MM.1S (cell line): ENCODE measurements around the gene TEKTIP1.
"Not testable (repeated sequence)": the region's sequence is repeated elsewhere in the genome, so short reads cannot be mapped to it uniquely, and the experiment has no call there.

ENCODE experiments used
- DNase-seq: peaks from one replicate; pipeline ENCODE4 v3.0.0-alpha.2; 2015
- H2AFZ ChIP-seq: fragments of 300-600 bp; sonication (generic); 2 replicates; pipeline ENCODE4 v1.6.0; 2016; ENCODE audit warnings: antibody characterized with exemption, low read length
- H3F3A ChIP-seq: fragments of 300-600 bp; sonication (generic); 2 replicates; pipeline ENCODE4 v1.6.1; 2016; ENCODE audit warnings: mild to moderate bottlenecking, antibody characterized with exemption, low read length, moderate library complexity, mixed read lengths; ENCODE audit not compliant: insufficient read depth
- H3K27ac ChIP-seq: fragments of 300-600 bp; sonication (generic); 2 replicates; pipeline ENCODE4 v1.5.1; 2016; ENCODE audit warnings: mild to moderate bottlenecking, low read length
- H3K27me3 ChIP-seq: fragments of 300-600 bp; sonication (generic); replicated peaks from 2 replicates; pipeline ENCODE4 v1.6.0; 2016; ENCODE audit warnings: low read length; ENCODE audit not compliant: insufficient read depth
- H3K36me3 ChIP-seq: fragments of 300-600 bp; sonication (generic); replicated peaks from 2 replicates; pipeline ENCODE4 v1.6.1; 2016; ENCODE audit warnings: mild to moderate bottlenecking, low read length, mixed read lengths; ENCODE audit not compliant: insufficient read depth
- H3K4me1 ChIP-seq: fragments of 300-600 bp; sonication (generic); 2 replicates; pipeline ENCODE4 v1.6.1; 2016; ENCODE audit warnings: low read length, mixed read lengths
- H3K4me2 ChIP-seq: fragments of 300-600 bp; sonication (generic); 2 replicates; pipeline ENCODE4 v1.6.0; 2016; ENCODE audit warnings: low read depth, low read length
- H3K4me3 ChIP-seq: fragments of 300-600 bp; sonication (generic); 2 replicates; pipeline ENCODE4 v1.5.1; 2016; ENCODE audit warnings: low read length, mixed read lengths
- H3K79me2 ChIP-seq: fragments of 300-600 bp; sonication (generic); 2 replicates; pipeline ENCODE4 v1.6.1; 2016; ENCODE audit warnings: mixed run types, low read length, mixed read lengths
- H3K9ac ChIP-seq: fragments of 300-600 bp; sonication (generic); 2 replicates; pipeline ENCODE4 v1.6.1; 2016; ENCODE audit warnings: low read length, mixed read lengths
- H3K9me2 ChIP-seq: fragments of 300-600 bp; sonication (generic); replicated peaks from 2 replicates; pipeline ENCODE4 v1.6.1; 2016; ENCODE audit warnings: mild to moderate bottlenecking, low read length, mixed read lengths; ENCODE audit not compliant: insufficient read depth
- H3K9me3 ChIP-seq: fragments of 300-600 bp; sonication (generic); replicated peaks from 2 replicates; pipeline ENCODE4 v1.6.1; 2016; ENCODE audit warnings: mild to moderate bottlenecking, low read length, mixed read lengths; ENCODE audit not compliant: insufficient read depth
- H4K20me1 ChIP-seq: fragments of 300-600 bp; sonication (generic); 2 replicates; pipeline ENCODE4 v1.6.1; 2016; ENCODE audit warnings: mild to moderate bottlenecking, low read length, moderate library complexity, mixed read lengths; ENCODE audit not compliant: insufficient read depth
- CTCF ChIP-seq: fragments of 300-600 bp; sonication (generic); IDR thresholded peaks from 2 replicates; pipeline ENCODE4 v1.5.1; 2016; ENCODE audit warnings: antibody characterized with exemption, low read length, mixed read lengths
- EZH2 ChIP-seq: fragments of 300-600 bp; sonication (generic); optimal IDR thresholded peaks from 2 replicates; pipeline ENCODE3; 2017; ENCODE audit warnings: low read depth, mild to moderate bottlenecking, antibody characterized with exemption, low read length, mixed read lengths
- EZH2phosphoT487 ChIP-seq: fragments of 300-600 bp; sonication (generic); IDR thresholded peaks from 2 replicates; pipeline ENCODE4 v1.6.1; 2018; ENCODE audit warnings: antibody characterized with exemption, low read length

TEKTIP1 gene

GRCh38 chr19:3557461-3558248 lies 18.7 kb downstream of the TEKTIP1 start, which contains the start of gene MFSD12:
TSS of gene MFSD12 (minus strand) at chr19:3557586. CDS start at chr19:3557403, 183 bp downstream.
- Histone ChIP-seq H3K79me2 (peaks cover 28% of the 10 kb centered on the region), H2AFZ (peak within 1 kb of the TSS; percentile 97), H3K27ac (no peak within 1 kb of the TSS), H3F3A (no peaks in the 10 kb centered on the region), H3K27me3 (peaks cover 27% of the 10 kb centered on the region), H3K9me2 (no peaks in the 10 kb centered on the region), H3K9ac (peak within 1 kb of the TSS; percentile 60; the same call in 1 of the 2 replicates), H3K36me3 (no peaks in the 10 kb centered on the region), H3K4me3 (peak within 1 kb of the TSS; percentile 83), H3K4me1 (peaks cover 13% of the 10 kb centered on the region; the same call in 1 of the 2 replicates), H3K4me2 (peak within 1 kb of the TSS; percentile 97), H4K20me1 (no peaks in the 10 kb centered on the region), H3K9me3 (no peaks in the 10 kb centered on the region)
- TF ChIP-seq EZH2 (no peak), CTCF (no peak), EZH2phosphoT487 (no peak)
- DNase-seq = peak; percentile 97

- Histone ChIP-seq H3K4me2 (no peak overlapping the region), H3K27me3 (peaks cover 72% of the 10 kb centered on the region), H3K4me1 (no peaks in the 10 kb centered on the region), H3K79me2 (no peaks in the 10 kb centered on the region), H3K27ac (no peak overlapping the region), H3F3A (no peaks in the 10 kb centered on the region), H3K9ac (no peak overlapping the region), H3K4me3 (no peak overlapping the region), H3K9me3 (no peaks in the 10 kb centered on the region), H4K20me1 (no peaks in the 10 kb centered on the region), H3K36me3 (no peaks in the 10 kb centered on the region), H2AFZ (no peak overlapping the region), H3K9me2 (no peaks in the 10 kb centered on the region)
- DNase-seq = no peak
- TF ChIP-seq EZH2phosphoT487 (no peak), CTCF (no peak), EZH2 (no peak)
Measured at GRCh38 chr19:3563709-3564524, 24.9 kb downstream of the TEKTIP1 start.

GRCh38 chr19:3565139-3565538 lies 26.2 kb downstream of the TEKTIP1 start:
- Histone ChIP-seq H2AFZ (no peak overlapping the region), H4K20me1 (no peaks in the 10 kb centered on the region)

GRCh38 chr19:3570042-3570441 lies 31.1 kb downstream of the TEKTIP1 start:
- peaks cover 31% of the 10 kb centered on the region for H3K27me3 ChIP-seq
- not testable (repeated sequence) for H3K9me3 ChIP-seq, H4K20me1 ChIP-seq, H3K9me2 ChIP-seq, H3K9ac ChIP-seq, H3K4me1 ChIP-seq, H3K36me3 ChIP-seq, H3K27ac ChIP-seq, H3K4me2 ChIP-seq, H3F3A ChIP-seq, H3K4me3 ChIP-seq, DNase-seq, H3K79me2 ChIP-seq, H2AFZ ChIP-seq

More at GRCh38 chr19:3565139-3565538, 26.2 kb downstream of the TEKTIP1 start:
- DNase-seq = no peak
- Histone ChIP-seq H3K4me1 (no peaks in the 10 kb centered on the region), H3K9me2 (no peaks in the 10 kb centered on the region), H3K27me3 (peaks cover 72% of the 10 kb centered on the region), H3K4me2 (no peak overlapping the region), H3K27ac (no peak overlapping the region), H3K4me3 (no peak overlapping the region), H3K9me3 (no peaks in the 10 kb centered on the region), H3K79me2 (no peaks in the 10 kb centered on the region), H3F3A (no peaks in the 10 kb centered on the region), H3K36me3 (no peaks in the 10 kb centered on the region), H3K9ac (no peak overlapping the region)
- no peak for TF ChIP-seq CTCF
- TF ChIP-seq EZH2 = no peak
- no peak for TF ChIP-seq EZH2phosphoT487
